HUES48 (cell line): ENCODE data around the gene PDPK1.
"Not testable (repeated sequence)": the region's sequence is repeated elsewhere in the genome, so short reads cannot be mapped to it uniquely, and the experiment has no call there.

Experiments
- H3K27ac ChIP-seq: one replicate; pipeline ENCODE4 v1.7.0; 2013; ENCODE audit warnings: low read depth, low read length, inconsistent platforms
- H3K27me3 ChIP-seq: 2 replicates; pipeline ENCODE4 v1.6.1; 2013; ENCODE audit warnings: mild to moderate bottlenecking, low read length; ENCODE audit not compliant: control insufficient read depth, insufficient read depth
- H3K36me3 ChIP-seq: 2 replicates; pipeline ENCODE4 v1.6.1; 2013; ENCODE audit warnings: low read length; ENCODE audit not compliant: control insufficient read depth, insufficient read depth
- H3K4me1 ChIP-seq: 2 replicates; pipeline ENCODE4 v1.6.1; 2013; ENCODE audit warnings: mild to moderate bottlenecking, low read length; ENCODE audit not compliant: control insufficient read depth, insufficient read depth
- H3K4me3 ChIP-seq: 2 replicates; pipeline ENCODE4 v1.5.1; 2013; ENCODE audit warnings: mild to moderate bottlenecking, low read depth, low read length
- H3K9ac ChIP-seq: 2 replicates; pipeline ENCODE4 v1.6.1; 2013; ENCODE audit warnings: mild to moderate bottlenecking, low read depth, low read length, moderate library complexity
- H3K9me3 ChIP-seq: 2 replicates; pipeline ENCODE4 v1.6.1; 2013; ENCODE audit warnings: low read length; ENCODE audit not compliant: control insufficient read depth, insufficient read depth

PDPK1 gene

DNA sequence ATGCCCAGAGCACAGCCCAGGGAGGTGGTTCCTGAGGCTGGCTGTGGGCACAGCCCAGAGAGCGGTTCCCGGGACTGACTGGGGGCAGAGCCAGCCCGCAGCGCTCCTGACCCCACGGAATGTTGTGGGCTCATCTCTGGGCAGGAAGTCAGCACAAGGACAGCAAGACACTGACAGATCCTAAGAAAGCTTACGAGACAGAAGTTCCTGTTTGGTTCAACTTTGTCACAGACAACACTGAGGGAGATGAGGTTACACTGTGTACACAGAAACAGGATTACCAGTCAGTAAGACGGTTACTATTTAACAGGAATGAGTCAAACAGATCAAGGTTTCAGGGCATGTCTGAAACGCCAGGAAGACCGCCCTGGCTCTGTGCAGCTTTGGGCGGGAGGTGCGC is 93.4 kb downstream of the PDPK1 start:
- not testable (repeated sequence) for H3K27ac ChIP-seq, H3K4me3 ChIP-seq, H3K9ac ChIP-seq, H3K36me3 ChIP-seq, H3K4me1 ChIP-seq, H3K27me3 ChIP-seq, H3K9me3 ChIP-seq

DNA sequence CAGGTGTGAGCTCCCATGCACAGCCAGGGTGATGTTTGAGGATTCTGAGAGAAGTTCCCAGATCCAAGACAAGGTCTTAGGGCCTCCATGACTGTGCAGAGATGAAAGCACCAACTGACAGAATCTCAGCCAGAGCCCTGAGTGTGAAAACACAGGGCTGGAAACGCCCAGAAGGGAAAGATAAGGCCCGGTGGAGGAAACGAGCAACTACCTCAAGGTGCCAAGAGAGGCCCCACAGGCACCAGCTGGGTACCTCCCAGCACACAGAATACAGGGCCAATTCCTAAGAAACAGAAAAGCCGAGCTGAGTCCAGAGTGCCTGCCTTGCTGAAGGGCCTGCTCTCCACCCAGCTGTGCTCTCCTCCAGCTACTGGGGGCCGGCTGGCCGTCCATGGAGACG is 94.5 kb downstream of the PDPK1 start:
- H3K4me3 ChIP-seq, H3K4me1 ChIP-seq, H3K9ac ChIP-seq, H3K9me3 ChIP-seq, H3K36me3 ChIP-seq, H3K27ac ChIP-seq, H3K27me3 ChIP-seq: not testable (repeated sequence)

DNA sequence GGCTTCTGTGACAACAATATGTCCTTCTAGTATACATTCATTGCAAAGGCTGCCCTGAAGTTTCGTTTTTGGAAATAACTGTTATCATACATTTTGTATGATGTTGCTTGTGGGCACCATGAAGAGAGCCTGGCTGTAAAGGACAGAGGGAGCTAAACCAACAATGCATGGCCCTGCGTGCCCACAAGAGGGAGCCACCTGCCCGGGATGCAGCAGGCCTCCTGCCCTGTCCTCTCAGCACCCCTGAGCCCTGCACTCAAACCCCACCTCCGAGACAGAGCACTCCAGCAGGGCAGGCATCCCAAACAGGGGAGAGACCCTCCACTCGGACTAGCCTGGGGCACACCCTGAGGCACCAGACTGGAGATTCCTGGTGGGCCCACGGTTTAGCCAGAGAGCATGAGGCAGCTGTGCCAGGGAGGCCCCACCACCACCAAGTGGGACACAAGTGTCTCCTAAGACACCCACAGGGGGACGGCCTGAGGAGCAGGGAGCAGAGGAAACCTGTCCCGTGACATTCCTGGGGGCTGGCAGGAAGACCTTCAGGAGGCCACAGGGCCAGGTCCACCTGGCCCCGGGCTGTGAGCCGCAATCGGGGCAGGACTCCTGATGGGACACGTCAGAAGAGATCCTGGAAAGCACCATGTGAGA is 101.4 kb downstream of the PDPK1 start:
- H3K9me3 ChIP-seq, H3K9ac ChIP-seq, H3K36me3 ChIP-seq, H3K4me1 ChIP-seq, H3K27ac ChIP-seq, H3K27me3 ChIP-seq, H3K4me3 ChIP-seq: not testable (repeated sequence)

- not testable (repeated sequence) for H3K4me3 ChIP-seq, H3K36me3 ChIP-seq, H3K4me1 ChIP-seq, H3K27me3 ChIP-seq, H3K9me3 ChIP-seq, H3K27ac ChIP-seq, H3K9ac ChIP-seq
Measured at GRCh38 chr16:2639722-2640072, 101.9 kb downstream of the PDPK1 start.

GRCh38 chr16:2642561-2642960 is 104.7 kb downstream of the PDPK1 start:
- H3K9me3 ChIP-seq, H3K27ac ChIP-seq, H3K4me3 ChIP-seq, H3K4me1 ChIP-seq, H3K9ac ChIP-seq, H3K27me3 ChIP-seq, H3K36me3 ChIP-seq: not testable (repeated sequence)

DNA sequence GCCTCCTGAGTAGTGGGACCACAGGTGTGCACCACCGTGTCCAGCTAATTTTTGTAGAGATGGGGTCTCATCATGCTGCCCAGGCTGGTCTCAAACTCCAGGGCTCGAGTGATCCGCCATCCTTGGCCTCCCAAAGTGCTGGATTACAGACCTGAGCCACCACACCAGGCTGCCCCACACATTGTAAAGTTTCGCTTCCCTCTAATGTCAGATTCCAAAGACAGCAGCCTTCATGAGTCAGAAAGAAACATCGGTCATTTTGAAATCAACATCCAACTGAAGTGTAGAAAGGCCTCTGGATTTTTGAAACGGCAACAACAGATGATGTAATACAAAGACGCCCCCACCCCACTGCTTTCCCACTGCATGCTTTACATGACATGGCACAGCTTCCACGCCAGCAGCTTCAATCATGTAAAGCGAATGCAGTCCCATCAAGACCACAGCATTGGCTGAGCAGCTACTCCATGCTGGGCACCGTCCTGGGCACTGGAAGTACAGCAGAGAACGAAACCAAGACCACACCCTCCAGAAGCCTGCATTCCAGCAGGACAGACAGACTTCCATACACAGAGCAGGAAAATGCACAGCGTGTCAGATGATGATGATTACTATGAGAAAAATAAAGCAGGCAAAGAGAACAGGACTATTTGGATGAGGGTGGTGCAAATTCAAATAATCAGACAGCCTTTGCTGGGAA is 107.1 kb downstream of the PDPK1 start:
- H3K27ac ChIP-seq, H3K36me3 ChIP-seq, H3K27me3 ChIP-seq, H3K4me3 ChIP-seq, H3K9me3 ChIP-seq, H3K4me1 ChIP-seq, H3K9ac ChIP-seq: not testable (repeated sequence)

GRCh38 chr16:2651268-2651871 is 113.5 kb downstream of the PDPK1 start:
- H3K9ac ChIP-seq, H3K9me3 ChIP-seq, H3K4me3 ChIP-seq: not testable (repeated sequence)

More at GRCh38 chr16:2651268-2651871, 113.5 kb downstream of the PDPK1 start:
- H3K36me3 ChIP-seq, H3K27me3 ChIP-seq, H3K4me1 ChIP-seq, H3K27ac ChIP-seq: not testable (repeated sequence)
